IPS-15b (cell line): ENCODE data around the gene AQR.
"Not testable (repeated sequence)": the region's sequence is repeated elsewhere in the genome, so short reads cannot be mapped to it uniquely, and the experiment has no call there.

Source experiments
- H3K27me3 ChIP-seq: one replicate; pipeline ENCODE4 v1.6.1; 2013; ENCODE audit warnings: low read length; ENCODE audit not compliant: control insufficient read depth, insufficient read depth
- H3K36me3 ChIP-seq: one replicate; pipeline ENCODE4 v1.6.1; 2013; ENCODE audit warnings: low read length; ENCODE audit not compliant: control insufficient read depth, insufficient read depth
- H3K4me1 ChIP-seq: one replicate; pipeline ENCODE4 v1.6.1; 2013; ENCODE audit warnings: mild to moderate bottlenecking, low read length; ENCODE audit not compliant: control insufficient read depth, insufficient read depth
- H3K4me3 ChIP-seq: one replicate; pipeline ENCODE4 v1.5.1; 2013; ENCODE audit warnings: low read depth, low read length
- H3K9ac ChIP-seq: one replicate; pipeline ENCODE4 v1.6.1; 2013; ENCODE audit warnings: low read depth, mild to moderate bottlenecking, low read length
- H3K9me3 ChIP-seq: one replicate; pipeline ENCODE4 v1.6.1; 2013; ENCODE audit warnings: mild to moderate bottlenecking, low read length; ENCODE audit not compliant: control insufficient read depth, insufficient read depth

AQR gene

GRCh38 chr15:34847598-34847997 is 121.9 kb downstream of the AQR start:
- Histone ChIP-seq H3K9ac (no peak overlapping the region), H3K27me3 (no peaks in the 10 kb centered on the region), H3K4me3 (no peak overlapping the region), H3K9me3 (no peaks in the 10 kb centered on the region), H3K36me3 (no peaks in the 10 kb centered on the region), H3K4me1 (no peaks in the 10 kb centered on the region)

GRCh38 chr15:34841262-34841725 is 128.2 kb downstream of the AQR start:
- Histone ChIP-seq H3K9ac (no peak overlapping the region), H3K4me1 (no peaks in the 10 kb centered on the region), H3K36me3 (no peaks in the 10 kb centered on the region), H3K27me3 (no peaks in the 10 kb centered on the region), H3K4me3 (no peak overlapping the region), H3K9me3 (no peaks in the 10 kb centered on the region)

GRCh38 chr15:34838282-34838681 is 131.3 kb downstream of the AQR start:
- H3K9me3 ChIP-seq, result no peaks in the 10 kb centered on the region
- H3K27me3 ChIP-seq, result no peaks in the 10 kb centered on the region
- no peak overlapping the region for H3K9ac ChIP-seq
- H3K4me1 ChIP-seq, result no peaks in the 10 kb centered on the region
- no peak overlapping the region for H3K4me3 ChIP-seq
- H3K36me3 ChIP-seq, result no peaks in the 10 kb centered on the region

GRCh38 chr15:34837246-34838016 is 132.1 kb downstream of the AQR start:
- H3K4me1 ChIP-seq, result no peaks in the 10 kb centered on the region
- H3K36me3 ChIP-seq, result no peaks in the 10 kb centered on the region
- H3K9me3 ChIP-seq, result no peaks in the 10 kb centered on the region
- H3K9ac ChIP-seq, result no peak overlapping the region
- H3K27me3 ChIP-seq, result no peaks in the 10 kb centered on the region
- no peak overlapping the region for H3K4me3 ChIP-seq

- H3K9me3 ChIP-seq, result no peaks in the 10 kb centered on the region
- no peaks in the 10 kb centered on the region for H3K27me3 ChIP-seq
- H3K4me3 ChIP-seq, result no peak overlapping the region
- H3K4me1 ChIP-seq, result no peaks in the 10 kb centered on the region
- no peak overlapping the region for H3K9ac ChIP-seq
- no peaks in the 10 kb centered on the region for H3K36me3 ChIP-seq
These were observed 141.2 kb downstream of the AQR start for GRCh38 chr15:34828145-34828911.

- no peak overlapping the region for H3K4me3 ChIP-seq
- no peaks in the 10 kb centered on the region for H3K27me3 ChIP-seq
- no peaks in the 10 kb centered on the region for H3K36me3 ChIP-seq
- H3K9me3 ChIP-seq, result no peaks in the 10 kb centered on the region
- H3K4me1 ChIP-seq, result no peaks in the 10 kb centered on the region
- H3K9ac ChIP-seq, result no peak overlapping the region
These were observed 147.7 kb downstream of the AQR start for GRCh38 chr15:34821831-34822230.

- Histone ChIP-seq H3K9me3 (no peaks in the 10 kb centered on the region), H3K4me3 (no peak overlapping the region), H3K27me3 (no peaks in the 10 kb centered on the region), H3K36me3 (no peaks in the 10 kb centered on the region), H3K4me1 (no peaks in the 10 kb centered on the region), H3K9ac (no peak overlapping the region)
These were observed 149.4 kb downstream of the AQR start for GRCh38 chr15:34820110-34820509.

GRCh38 chr15:34818526-34818925 is 151.0 kb downstream of the AQR start:
- H3K9me3 ChIP-seq, result no peaks in the 10 kb centered on the region
- H3K36me3 ChIP-seq, result no peaks in the 10 kb centered on the region
- no peak overlapping the region for H3K9ac ChIP-seq
- H3K4me3 ChIP-seq, result no peak overlapping the region
- H3K27me3 ChIP-seq, result no peaks in the 10 kb centered on the region
- H3K4me1 ChIP-seq, result no peaks in the 10 kb centered on the region

GRCh38 chr15:34815836-34816235 is 153.7 kb downstream of the AQR start:
- Histone ChIP-seq H3K27me3 (no peaks in the 10 kb centered on the region), H3K4me3 (no peak overlapping the region), H3K9me3 (no peaks in the 10 kb centered on the region), H3K4me1 (no peaks in the 10 kb centered on the region), H3K36me3 (no peaks in the 10 kb centered on the region), H3K9ac (no peak overlapping the region)

- no peak overlapping the region for H3K4me3 ChIP-seq
- H3K9ac ChIP-seq, result no peak overlapping the region
- no peaks in the 10 kb centered on the region for H3K9me3 ChIP-seq
These were observed 155.9 kb downstream of the AQR start for GRCh38 chr15:34813446-34814190.

GRCh38 chr15:34812868-34813365 is 156.6 kb downstream of the AQR start:
- H3K9me3 ChIP-seq, H3K27me3 ChIP-seq, H3K36me3 ChIP-seq, H3K4me3 ChIP-seq, H3K9ac ChIP-seq, H3K4me1 ChIP-seq: not testable (repeated sequence)

More at GRCh38 chr15:34813446-34814190, 155.9 kb downstream of the AQR start:
- Histone ChIP-seq H3K27me3 (no peaks in the 10 kb centered on the region), H3K36me3 (no peaks in the 10 kb centered on the region), H3K4me1 (no peaks in the 10 kb centered on the region)
